Hepatocyte (in vitro differentiated cells): ENCODE results near the gene GDPD5. TPM values are rescaled to one million over a fixed set of nuclear protein-coding genes. Genes with fewer than 3 reads are reported as not detected.
A peak's percentile ranks its signal among the peaks of the same experiment; 100 is the strongest.

ENCODE experiments used
- DNase-seq: peaks from one replicate; pipeline ENCODE4 v3.0.0-alpha.2; 2016; ENCODE audit warnings: low spot score
- H2AFZ ChIP-seq: fragments of 200-600 bp; sonication (generic); 2 replicates; pipeline ENCODE4 v1.6.0; 2016; ENCODE audit warnings: antibody characterized with exemption, mild to moderate bottlenecking
- H3K27ac ChIP-seq: fragments of 200-600 bp; sonication (generic); 2 replicates; pipeline ENCODE4 v1.5.1; 2016; ENCODE audit warnings: mild to moderate bottlenecking
- H3K27me3 ChIP-seq: fragments of 200-600 bp; sonication (generic); 2 replicates; pipeline ENCODE4 v1.6.1; 2016
- H3K36me3 ChIP-seq: fragments of 200-600 bp; sonication (generic); replicated peaks from 2 replicates; pipeline ENCODE4 v1.5.1; 2016; ENCODE audit warnings: low read depth; ENCODE audit not compliant: insufficient read depth
- H3K4me1 ChIP-seq: fragments of 200-600 bp; sonication (generic); 2 replicates; pipeline ENCODE4 v1.5.1; 2016; ENCODE audit warnings: mild to moderate bottlenecking, moderate library complexity; ENCODE audit not compliant: insufficient read depth
- H3K4me2 ChIP-seq: fragments of 200-600 bp; sonication (generic); 2 replicates; pipeline ENCODE4 v1.6.0; 2016
- H3K4me3 ChIP-seq: fragments of 200-600 bp; sonication (generic); 2 replicates; pipeline ENCODE4 v1.5.1; 2016; ENCODE audit warnings: mild to moderate bottlenecking
- H3K79me2 ChIP-seq: fragments of 200-600 bp; sonication (generic); 2 replicates; pipeline ENCODE4 v1.6.0; 2017; ENCODE audit warnings: mild to moderate bottlenecking
- H3K9me2 ChIP-seq: fragments of 200-600 bp; sonication (generic); replicated peaks from 2 replicates; pipeline ENCODE4 v1.6.0; 2017; ENCODE audit warnings: mild to moderate bottlenecking; ENCODE audit not compliant: insufficient read depth
- H3K9me3 ChIP-seq: fragments of 200-600 bp; sonication (generic); 2 replicates; pipeline ENCODE4 v1.5.1; 2016; ENCODE audit warnings: low read depth, mild to moderate bottlenecking
- H4K20me1 ChIP-seq: fragments of 200-600 bp; sonication (generic); 2 replicates; pipeline ENCODE4 v1.6.0; 2016; ENCODE audit warnings: mild to moderate bottlenecking; ENCODE audit not compliant: insufficient read depth, poor library complexity, severe bottlenecking
- CTCF ChIP-seq: fragments of 200-600 bp; sonication (generic); IDR thresholded peaks from 2 replicates; pipeline ENCODE4 v1.5.1; 2016; ENCODE audit warnings: antibody characterized with exemption, mild to moderate bottlenecking; ENCODE audit not compliant: poor library complexity
- EZH2 ChIP-seq: fragments of 200-600 bp; sonication (generic); IDR thresholded peaks from 2 replicates; pipeline ENCODE4 v1.6.1; 2016; ENCODE audit warnings: antibody characterized with exemption, mild to moderate bottlenecking, borderline replicate concordance
- EZH2phosphoT487 ChIP-seq: fragments of 200-600 bp; sonication (generic); IDR thresholded peaks from one replicate; pipeline ENCODE4 v1.6.1; 2018; ENCODE audit warnings: antibody characterized with exemption, mild to moderate bottlenecking, low read depth, moderate library complexity; ENCODE audit not compliant: unreplicated experiment, severe bottlenecking
- WGBS: methylation state at CpG from one replicate; pipeline ENCODE4 v1.1.6; 2016; ENCODE audit warnings: low lambda C conversion rate; ENCODE audit errors: missing lambda C conversion rate; 5-methylcytosine and 5-hydroxymethylcytosine counted together
- polyA plus RNA-seq: library from polyadenylated mRNA; unstranded; fragments of >200 nt; fragmentation: Nextera tagmentation; extraction: Ambion mirVana; gene quantifications from 2 replicates; pipeline ENCODE4 v1.2.1, GENCODE V29; 2016
- total RNA-seq: library from RNA; depleted of rRNA; stranded (reverse); fragments of >200 nt; gene quantifications from 2 replicates; pipeline ENCODE4 v1.2.3, GENCODE V29; 2014

Gene GDPD5
- total and polyA plus RNA-seq, 2 experiments from 2014 or later = 5.2 to 8.9 TPM

- DNase-seq = no peak
- no peak overlapping the region for H3K4me3 ChIP-seq
- H3K27ac ChIP-seq = no peak overlapping the region
- H3K36me3 ChIP-seq = no peaks in the 10 kb centered on the region
- 80% methylated on average over 8 of the region's 8 CpGs for WGBS
- H3K4me1 ChIP-seq = peaks cover 19% of the 10 kb centered on the region
- peak overlapping the region; percentile 33 for H2AFZ ChIP-seq
- TF ChIP-seq EZH2phosphoT487 (no peak), EZH2 (no peak), CTCF (no peak)
- no peaks in the 10 kb centered on the region for H3K9me3 ChIP-seq
- no peak overlapping the region for H3K4me2 ChIP-seq
- peaks cover 45% of the 10 kb centered on the region for H3K79me2 ChIP-seq
- H3K27me3 ChIP-seq = no peaks in the 10 kb centered on the region
- no peaks in the 10 kb centered on the region for H3K9me2 ChIP-seq
- peaks cover 41% of the 10 kb centered on the region for H4K20me1 ChIP-seq
Observed at GRCh38 chr11:75398906-75399305, 126.8 kb downstream of the GDPD5 start.

- TF ChIP-seq EZH2 (no peak), CTCF (no peak), EZH2phosphoT487 (no peak)
- H3K4me2 ChIP-seq = no peak overlapping the region
- H3K27ac ChIP-seq = no peak overlapping the region
- no peaks in the 10 kb centered on the region for H4K20me1 ChIP-seq
- H3K9me2 ChIP-seq = no peaks in the 10 kb centered on the region
- H3K36me3 ChIP-seq = no peaks in the 10 kb centered on the region
- H3K79me2 ChIP-seq = no peaks in the 10 kb centered on the region
- 54% methylated on average over 8 of the region's 8 CpGs for WGBS
- no peak for DNase-seq
- H3K27me3 ChIP-seq = no peaks in the 10 kb centered on the region
- no peaks in the 10 kb centered on the region for H3K4me1 ChIP-seq
- no peak overlapping the region for H2AFZ ChIP-seq
- H3K4me3 ChIP-seq = no peak overlapping the region
- no peaks in the 10 kb centered on the region for H3K9me3 ChIP-seq
Observed at GRCh38 chr11:75394085-75394840, 131.5 kb downstream of the GDPD5 start.

GRCh38 chr11:75389925-75390324 lies 135.8 kb downstream of the GDPD5 start:
- 93% methylated on average over 7 of the region's 7 CpGs for WGBS
- DNase-seq = no peak
- no peaks in the 10 kb centered on the region for H3K27me3 ChIP-seq

More at GRCh38 chr11:75389925-75390324, 135.8 kb downstream of the GDPD5 start:
- Histone ChIP-seq H3K36me3 (no peaks in the 10 kb centered on the region), H3K27ac (no peak overlapping the region), H3K4me2 (no peak overlapping the region), H2AFZ (no peak overlapping the region), H3K9me3 (no peaks in the 10 kb centered on the region), H3K4me3 (no peak overlapping the region), H3K9me2 (no peaks in the 10 kb centered on the region), H3K4me1 (peaks cover 14% of the 10 kb centered on the region), H3K79me2 (no peaks in the 10 kb centered on the region), H4K20me1 (no peaks in the 10 kb centered on the region)
- TF ChIP-seq EZH2phosphoT487 (no peak), EZH2 (no peak), CTCF (no peak)
